Measurements from ENCODE around the gene MAP3K6. TPM values are rescaled to one million over a fixed set of nuclear protein-coding genes. Genes with fewer than 3 reads are reported as not detected.

MAP3K6 gene
- total RNA-seq, 1 donor from 2014 or later = 6.6 TPM

Other genes with a start within 250 kb of the MAP3K6 start
- 5.6 and 20.1 TPM in 2 replicates for gene SLC9A1, start 211.8 kb downstream of the MAP3K6 start, total RNA-seq
- 32.7 and 51.4 TPM in 2 replicates for gene WDTC1, start 132.3 kb downstream of the MAP3K6 start, total RNA-seq
- gene TMEM222, start 44.8 kb downstream of the MAP3K6 start, total RNA-seq = 23.3 and 34.0 TPM in 2 replicates
- gene SYTL1, start 24.9 kb downstream of the MAP3K6 start, total RNA-seq = not detected in 2 replicates
- 0.09 TPM in 1 of 2 replicates, not detected in the other for gene FCN3, start 7.9 kb upstream of the MAP3K6 start, total RNA-seq
- not detected in 2 replicates for gene CD164L2, start 16.4 kb upstream of the MAP3K6 start, total RNA-seq
- 0.42 and 0.51 TPM in 2 replicates for gene GPR3, start 25.7 kb upstream of the MAP3K6 start, total RNA-seq
- 45.9 and 110 TPM in 2 replicates for gene WASF2, start 123.2 kb upstream of the MAP3K6 start, total RNA-seq
- gene AHDC1, start 237.2 kb upstream of the MAP3K6 start, total RNA-seq = 7.1 and 16.0 TPM in 2 replicates